Measurements from ENCODE around the gene ERN2. TPM values are rescaled to one million over a fixed set of nuclear protein-coding genes. Genes with fewer than 3 reads are reported as not detected.

The ERN2 gene
- total RNA-seq, 2 experiments from 2014 or later, result not detected

DNA sequence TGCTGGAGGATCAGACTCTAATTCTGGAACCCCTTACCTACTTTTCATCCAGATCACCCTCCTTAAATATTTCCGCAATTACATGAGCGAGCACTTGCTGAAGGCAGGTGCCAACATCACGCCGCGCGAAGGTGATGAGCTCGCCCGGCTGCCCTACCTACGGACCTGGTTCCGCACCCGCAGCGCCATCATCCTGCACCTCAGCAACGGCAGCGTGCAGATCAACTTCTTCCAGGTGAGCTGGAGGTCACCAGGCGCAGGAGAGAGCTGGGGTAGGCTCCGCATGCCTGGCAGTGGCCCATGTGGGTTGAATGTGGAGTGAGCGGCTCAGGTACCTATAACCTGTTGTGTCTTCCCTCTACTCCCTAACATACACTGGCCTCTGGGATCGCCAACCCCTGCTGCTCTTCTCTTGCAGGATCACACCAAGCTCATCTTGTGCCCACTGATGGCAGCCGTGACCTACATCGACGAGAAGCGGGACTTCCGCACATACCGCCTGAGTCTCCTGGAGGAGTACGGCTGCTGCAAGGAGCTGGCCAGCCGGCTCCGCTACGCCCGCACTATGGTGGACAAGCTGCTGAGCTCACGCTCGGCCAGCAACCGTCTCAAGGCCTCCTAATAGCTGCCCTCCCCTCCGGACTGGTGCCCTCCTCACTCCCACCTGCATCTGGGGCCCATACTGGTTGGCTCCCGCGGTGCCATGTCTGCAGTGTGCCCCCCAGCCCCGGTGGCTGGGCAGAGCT, 23.4 kb downstream of the ERN2 start:
- Mint-ChIP-seq H3K27me3 (peaks cover 2% of the 10 kb centered on the region), H3K27ac (no peak overlapping the region), H3K4me1 (ENCODE audit: low read depth) (peaks cover under 1% of the 10 kb centered on the region), H3K36me3 (ENCODE audit: low read depth) (peaks cover 40% of the 10 kb centered on the region), H3K4me3 (no peak overlapping the region), H3K9me3 (no peaks in the 10 kb centered on the region)
- TF ChIP-seq, protein P1, sequence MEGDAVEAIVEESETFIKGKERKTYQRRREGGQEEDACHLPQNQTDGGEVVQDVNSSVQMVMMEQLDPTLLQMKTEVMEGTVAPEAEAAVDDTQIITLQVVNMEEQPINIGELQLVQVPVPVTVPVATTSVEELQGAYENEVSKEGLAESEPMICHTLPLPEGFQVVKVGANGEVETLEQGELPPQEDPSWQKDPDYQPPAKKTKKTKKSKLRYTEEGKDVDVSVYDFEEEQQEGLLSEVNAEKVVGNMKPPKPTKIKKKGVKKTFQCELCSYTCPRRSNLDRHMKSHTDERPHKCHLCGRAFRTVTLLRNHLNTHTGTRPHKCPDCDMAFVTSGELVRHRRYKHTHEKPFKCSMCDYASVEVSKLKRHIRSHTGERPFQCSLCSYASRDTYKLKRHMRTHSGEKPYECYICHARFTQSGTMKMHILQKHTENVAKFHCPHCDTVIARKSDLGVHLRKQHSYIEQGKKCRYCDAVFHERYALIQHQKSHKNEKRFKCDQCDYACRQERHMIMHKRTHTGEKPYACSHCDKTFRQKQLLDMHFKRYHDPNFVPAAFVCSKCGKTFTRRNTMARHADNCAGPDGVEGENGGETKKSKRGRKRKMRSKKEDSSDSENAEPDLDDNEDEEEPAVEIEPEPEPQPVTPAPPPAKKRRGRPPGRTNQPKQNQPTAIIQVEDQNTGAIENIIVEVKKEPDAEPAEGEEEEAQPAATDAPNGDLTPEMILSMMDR (IDR thresholded peaks at IDR 0.05), result no peak
- ChIA-PET CTCF (no interaction called here), POLR2A (interaction anchor here (4.7 kb wide), 1 partner anchor 10 kb away, joined by 19 read pairs; the partner anchor contains the start of gene PLK1)
- ATAC-seq (no peak), DNase-seq (no peak)
- intact Hi-C loops (cut with micrococcal nuclease), result no loop called here

DNA sequence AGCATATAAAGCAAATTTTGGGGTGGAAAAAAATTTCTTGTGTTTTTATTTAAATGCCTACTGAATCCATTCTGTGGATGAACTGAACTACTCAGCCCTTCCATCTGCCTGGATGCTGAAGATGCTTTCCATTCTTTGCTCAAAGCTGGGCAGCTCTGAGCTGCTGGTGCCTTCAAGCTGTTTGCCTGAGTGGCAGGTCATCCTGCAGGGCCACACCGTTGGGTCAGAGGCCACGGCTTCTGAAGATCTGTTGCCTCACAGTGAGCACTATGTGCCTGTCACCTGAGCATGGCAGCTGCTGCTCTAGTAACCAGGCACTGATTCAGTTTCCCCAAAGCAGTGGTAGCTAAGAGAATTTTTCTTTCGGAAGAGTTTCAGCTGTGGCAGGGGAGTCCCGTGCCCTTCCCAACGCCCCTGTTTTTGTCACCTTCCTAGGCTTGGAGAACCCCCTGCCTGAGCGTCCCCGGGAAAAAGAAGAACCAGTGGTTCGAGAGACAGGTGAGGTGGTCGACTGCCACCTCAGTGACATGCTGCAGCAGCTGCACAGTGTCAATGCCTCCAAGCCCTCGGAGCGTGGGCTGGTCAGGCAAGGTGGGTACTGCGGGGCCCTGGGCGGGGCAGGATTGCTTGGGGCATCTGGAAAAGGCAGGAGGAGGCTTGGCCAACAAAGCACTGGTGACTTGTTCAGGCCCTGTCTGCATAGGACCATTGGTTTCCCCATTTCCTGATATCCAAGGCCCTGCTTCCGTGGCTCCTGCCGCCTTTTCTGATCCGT, 25.8 kb downstream of the ERN2 start:
- CTCF ChIA-PET, result interaction anchor here (1.4 kb wide), 1 partner anchor 40 kb away, joined by 4 read pairs; no protein-coding TSS in a partner anchor
- Mint-ChIP-seq H3K4me3 (no peak overlapping the region), H3K27me3 (no peaks in the 10 kb centered on the region), H3K9me3 (no peaks in the 10 kb centered on the region), H3K4me1 (ENCODE audit: low read depth) (no peaks in the 10 kb centered on the region), H3K27ac (no peak overlapping the region), H3K36me3 (ENCODE audit: low read depth) (peaks cover 49% of the 10 kb centered on the region)
- POLR2A ChIA-PET, result interaction anchor here (4.7 kb wide), 1 partner anchor 8 kb away, joined by 19 read pairs; the partner anchor contains the start of gene PLK1
- TF ChIP-seq, protein P1 (IDR thresholded peaks at IDR 0.05), result no peak
- intact Hi-C loops (cut with micrococcal nuclease), result no loop called here
- ATAC-seq (no peak), DNase-seq (no peak)

DNA sequence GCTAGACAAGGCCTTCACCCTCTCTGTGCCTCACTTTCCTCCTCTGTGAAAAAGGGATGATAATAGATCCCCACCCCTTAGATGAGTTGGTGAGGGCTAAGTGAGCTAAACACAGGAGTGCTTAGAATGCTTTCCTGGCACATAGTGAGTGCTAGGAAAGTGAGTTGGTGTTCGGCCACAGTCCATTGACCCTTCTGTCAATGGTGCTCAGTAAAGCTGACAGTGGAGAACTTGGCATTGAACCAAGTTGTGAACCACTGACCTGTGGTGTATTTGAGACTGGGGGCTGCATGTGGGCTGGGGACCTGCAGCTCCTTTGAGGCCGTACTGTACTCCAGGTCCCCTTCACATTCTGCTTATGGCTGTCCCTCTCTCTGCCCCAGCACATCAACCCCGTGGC, 29.5 kb downstream of the ERN2 start:
- POLR2A ChIA-PET, result interaction anchor here (1.0 kb wide), 1 partner anchor 48 kb away, joined by 3 read pairs; no protein-coding TSS in a partner anchor
- Mint-ChIP-seq H3K27me3 (no peaks in the 10 kb centered on the region), H3K9me3 (no peaks in the 10 kb centered on the region), H3K36me3 (ENCODE audit: low read depth) (peaks cover 65% of the 10 kb centered on the region), H3K4me1 (ENCODE audit: low read depth) (peaks cover 9% of the 10 kb centered on the region), H3K4me3 (no peak overlapping the region), H3K27ac (no peak overlapping the region)
- ATAC-seq, result no peak
- TF ChIP-seq, protein P1 (IDR thresholded peaks at IDR 0.05), result no peak
- DNase-seq, result no peak
- CTCF ChIA-PET, result no interaction called here
- intact Hi-C loops (cut with micrococcal nuclease), result no loop called here

DNA sequence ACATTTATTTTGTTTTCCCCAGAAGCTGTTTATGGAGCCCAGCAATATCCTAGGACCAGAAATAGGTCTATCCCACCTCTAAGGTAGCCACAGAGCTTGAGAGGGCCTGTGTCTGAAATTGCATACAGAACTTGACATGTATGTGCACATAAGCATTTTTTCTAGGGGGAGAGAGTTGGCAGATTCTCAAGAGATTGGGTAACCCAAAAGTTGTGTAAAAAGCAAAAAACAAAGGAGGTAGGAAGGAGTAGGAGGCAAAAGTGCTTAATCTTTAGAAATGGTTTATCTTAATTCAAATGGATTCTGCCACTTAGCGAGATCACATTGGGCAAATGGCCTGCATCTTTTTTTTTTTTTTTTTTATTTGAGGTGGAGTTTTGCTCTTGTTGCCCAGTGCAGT, 30.8 kb downstream of the ERN2 start:
- no peak overlapping the region for H3K4me3 Mint-ChIP-seq
- ChIA-PET CTCF (no interaction called here), POLR2A (no interaction called here)
- TF ChIP-seq, protein P1 (IDR thresholded peaks at IDR 0.05), result no peak
- no peaks in the 10 kb centered on the region for H3K27me3 Mint-ChIP-seq
- H3K4me1 Mint-ChIP-seq (ENCODE audit: low read depth), result peaks cover 12% of the 10 kb centered on the region
- no peak overlapping the region for H3K27ac Mint-ChIP-seq
- H3K9me3 Mint-ChIP-seq, result no peaks in the 10 kb centered on the region
- peaks cover 53% of the 10 kb centered on the region for H3K36me3 Mint-ChIP-seq (ENCODE audit: low read depth)
- intact Hi-C loops (cut with micrococcal nuclease), result no loop called here
- no peak for DNase-seq
- ATAC-seq, result no peak

DNA sequence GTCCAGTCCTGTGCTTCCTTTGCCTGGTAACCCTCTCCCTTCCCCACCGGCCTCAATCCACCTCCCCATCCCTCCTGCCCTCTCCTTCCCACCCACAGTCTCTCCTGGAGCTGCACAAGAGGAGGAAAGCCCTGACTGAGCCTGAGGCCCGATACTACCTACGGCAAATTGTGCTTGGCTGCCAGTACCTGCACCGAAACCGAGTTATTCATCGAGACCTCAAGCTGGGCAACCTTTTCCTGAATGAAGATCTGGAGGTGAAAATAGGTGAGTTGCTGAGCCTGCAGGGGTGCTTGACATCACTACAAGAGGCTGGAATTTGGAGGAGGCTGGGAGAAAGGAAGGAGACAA, 33.1 kb downstream of the ERN2 start:
- Mint-ChIP-seq H3K9me3 (no peaks in the 10 kb centered on the region), H3K27ac (no peak overlapping the region), H3K36me3 (ENCODE audit: low read depth) (peaks cover 44% of the 10 kb centered on the region), H3K27me3 (no peaks in the 10 kb centered on the region), H3K4me3 (peak overlapping the region; percentile 93), H3K4me1 (ENCODE audit: low read depth) (peaks cover 12% of the 10 kb centered on the region)
- CTCF ChIA-PET, result interaction anchor here (1.2 kb wide), 1 partner anchor 10 kb away, joined by 3 read pairs; no protein-coding TSS in a partner anchor
- intact Hi-C loops (cut with micrococcal nuclease), result no loop called here
- POLR2A ChIA-PET, result interaction anchor here (0.8 to 4.1 kb wide), 4 partner anchors 10 to 283 kb away, joined by 4 to 19 read pairs (median 14); partner anchors contain the start of genes DCTN5 and PALB2
- TF ChIP-seq, protein P1 (IDR thresholded peaks at IDR 0.05), result no peak
- ATAC-seq (no peak), DNase-seq (no peak)
